Adipose tissue (tissue), 3 donors: Measurements from ENCODE around the gene SOX8. TPM values are rescaled to one million over a fixed set of nuclear protein-coding genes. Genes with fewer than 3 reads are reported as not detected.

Experiments
- H3K27ac ChIP-seq: one replicate; pipeline ENCODE4 v1.5.1; 2013; ENCODE audit warnings: low read depth, low read length
- WGBS, 3 donors: extraction: QIAGEN DNeasy Blood & Tissue Kit; methylation state at CpG; one replicate each; pipeline ENCODE4 v1.1.7; 2013; 5-methylcytosine and 5-hydroxymethylcytosine counted together
- polyA plus RNA-seq, 3 donors: library from polyadenylated mRNA; stranded (reverse); fragments of 200-250 nt; gene quantifications; one replicate each; pipeline ENCODE4 v1.2.3, GENCODE V29; 2013
- donor health status: healthy with polysubstance abuse.
- donor health status: Bipolar disorder and iron deficiency.
- donor health status: healthy.

The SOX8 gene
- polyA plus RNA-seq, 3 donors = 0.61 to 1.3 (median 0.90) TPM

GRCh38 chr16:982145-983043, 824 bp downstream of the SOX8 start:
- no peak overlapping the region for H3K27ac ChIP-seq
- WGBS, 3 donors = 13 to 14% (median 13%) methylated on average over 72 to 76 of the region's 76 CpGs

- 55 to 68% (median 63%) methylated on average over 59 of the region's 59 CpGs for WGBS, 3 donors
- H3K27ac ChIP-seq = no peak overlapping the region
Observed at GRCh38 chr16:983044-984030, 1.8 kb downstream of the SOX8 start.

- 78 to 89% (median 87%) methylated on average over 20 to 22 of the region's 22 CpGs for WGBS, 3 donors
- no peak overlapping the region for H3K27ac ChIP-seq
Observed at GRCh38 chr16:984121-984694, 2.6 kb downstream of the SOX8 start.

- WGBS, 3 donors = 93 to 95% (median 94%) methylated on average over 65 to 78 of the region's 78 CpGs
- H3K27ac ChIP-seq = no peak overlapping the region
Observed at GRCh38 chr16:984736-985636, 3.4 kb downstream of the SOX8 start.

- WGBS, 3 donors = 84 to 91% (median 90%) methylated on average over 32 of the region's 32 CpGs
- H3K27ac ChIP-seq = no peak overlapping the region
Observed at GRCh38 chr16:985646-986400, 4.3 kb downstream of the SOX8 start.

- 84 to 88% (median 86%) methylated on average over 8 of the region's 8 CpGs for WGBS, 3 donors
- no peak overlapping the region for H3K27ac ChIP-seq
Observed at GRCh38 chr16:986411-986810, 4.8 kb downstream of the SOX8 start.

GRCh38 chr16:986925-987582, 5.5 kb downstream of the SOX8 start:
- 70 to 78% (median 76%) methylated on average over 44 of the region's 44 CpGs for WGBS, 3 donors
- no peak overlapping the region for H3K27ac ChIP-seq

- 79 to 91% (median 86%) methylated on average over 17 of the region's 17 CpGs for WGBS, 3 donors
- H3K27ac ChIP-seq = no peak overlapping the region
Observed at GRCh38 chr16:987906-988305, 6.3 kb downstream of the SOX8 start.

GRCh38 chr16:988471-989353, 7.1 kb downstream of the SOX8 start:
- 67 to 79% (median 75%) methylated on average over 34 to 35 of the region's 35 CpGs for WGBS, 3 donors
- no peak overlapping the region for H3K27ac ChIP-seq

- WGBS, 3 donors = 70 to 87% (median 83%) methylated on average over 11 of the region's 11 CpGs
- no peak overlapping the region for H3K27ac ChIP-seq
Observed at GRCh38 chr16:989354-989814, 7.8 kb downstream of the SOX8 start.

- 82 to 88% (median 83%) methylated on average over 39 to 41 of the region's 41 CpGs for WGBS, 3 donors
- no peak overlapping the region for H3K27ac ChIP-seq
Observed at GRCh38 chr16:990516-991291, 9.1 kb downstream of the SOX8 start.

GRCh38 chr16:991345-991744, 9.8 kb downstream of the SOX8 start:
- H3K27ac ChIP-seq = no peak overlapping the region
- 72 to 76% (median 76%) methylated on average over 10 to 11 of the region's 11 CpGs for WGBS, 3 donors

- WGBS, 3 donors = 45 to 73% (median 58%) methylated on average over 9 of the region's 9 CpGs
Observed at GRCh38 chr16:991773-992172, 10.2 kb downstream of the SOX8 start.

GRCh38 chr16:993731-994130, 12.2 kb downstream of the SOX8 start:
- no peak overlapping the region for H3K27ac ChIP-seq
- 75 to 92% (median 84%) methylated on average over 3 of the region's 3 CpGs for WGBS, 3 donors

More at GRCh38 chr16:991773-992172, 10.2 kb downstream of the SOX8 start:
- no peak overlapping the region for H3K27ac ChIP-seq

GRCh38 chr16:995087-995486, 13.5 kb downstream of the SOX8 start:
- no peak overlapping the region for H3K27ac ChIP-seq
- 82 to 90% (median 86%) methylated on average over 3 of the region's 3 CpGs for WGBS, 3 donors
